Measurements from ENCODE around the gene AGBL1.
"Not testable (repeated sequence)": the region's sequence is repeated elsewhere in the genome, so short reads cannot be mapped to it uniquely, and the experiment has no call there.

The AGBL1 gene

DNA sequence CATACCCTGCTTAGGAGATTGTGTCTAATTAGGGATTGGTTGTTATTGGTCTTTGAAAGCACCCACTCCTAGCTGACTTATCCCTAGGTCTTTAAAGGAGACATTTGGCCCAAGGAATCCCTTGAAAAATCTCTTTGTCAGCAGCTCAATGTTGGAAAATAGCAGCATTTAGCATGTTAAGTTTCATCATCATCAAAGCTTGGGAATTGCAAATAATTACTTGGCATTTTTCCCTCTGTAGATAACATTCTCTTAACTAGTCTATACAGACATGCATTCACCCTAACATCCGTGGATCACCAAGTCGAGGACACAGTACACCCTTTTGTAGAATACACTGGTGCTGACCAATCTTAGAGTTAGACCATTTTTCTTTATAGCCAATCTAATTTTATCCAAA lies 332.2 kb downstream of the AGBL1 start:
- no peak overlapping the region for H3K27ac Mint-ChIP-seq
- no peaks in the 10 kb centered on the region for H3K4me1 Mint-ChIP-seq (ENCODE audit: low read depth)
- no peaks in the 10 kb centered on the region for H3K36me3 Mint-ChIP-seq (ENCODE audit: low read depth)
- H3K4me3 Mint-ChIP-seq: no peak overlapping the region
- no peak for DNase-seq (ENCODE audit: low spot score)
- H3K9me3 Mint-ChIP-seq: no peaks in the 10 kb centered on the region
- H3K27me3 Mint-ChIP-seq (ENCODE audit: low read depth): no peaks in the 10 kb centered on the region

DNA sequence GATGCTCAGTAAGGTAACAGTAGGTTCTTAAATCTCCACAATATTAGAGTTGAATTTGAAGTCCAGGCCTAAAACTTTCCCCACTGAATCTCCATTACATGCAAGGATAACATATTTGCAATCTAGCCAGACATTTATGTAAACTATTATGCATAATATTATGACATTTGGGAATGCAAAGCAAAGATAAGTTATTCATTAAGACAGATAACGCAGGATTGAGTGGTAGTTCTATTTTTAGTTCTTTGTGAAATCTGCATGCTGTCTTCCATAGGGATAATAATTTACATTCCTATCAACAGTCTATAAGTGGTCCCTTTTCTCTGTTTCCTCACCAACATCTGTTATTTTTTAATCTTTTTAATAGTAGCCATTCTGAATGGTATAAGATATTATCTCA lies 333.5 kb downstream of the AGBL1 start:
- no peaks in the 10 kb centered on the region for H3K4me1 Mint-ChIP-seq (ENCODE audit: low read depth)
- no peaks in the 10 kb centered on the region for H3K36me3 Mint-ChIP-seq (ENCODE audit: low read depth)
- H3K27me3 Mint-ChIP-seq (ENCODE audit: low read depth): no peaks in the 10 kb centered on the region
- DNase-seq (ENCODE audit: low spot score): no peak
- no peaks in the 10 kb centered on the region for H3K9me3 Mint-ChIP-seq
- no peak overlapping the region for H3K4me3 Mint-ChIP-seq
- H3K27ac Mint-ChIP-seq: no peak overlapping the region

DNA sequence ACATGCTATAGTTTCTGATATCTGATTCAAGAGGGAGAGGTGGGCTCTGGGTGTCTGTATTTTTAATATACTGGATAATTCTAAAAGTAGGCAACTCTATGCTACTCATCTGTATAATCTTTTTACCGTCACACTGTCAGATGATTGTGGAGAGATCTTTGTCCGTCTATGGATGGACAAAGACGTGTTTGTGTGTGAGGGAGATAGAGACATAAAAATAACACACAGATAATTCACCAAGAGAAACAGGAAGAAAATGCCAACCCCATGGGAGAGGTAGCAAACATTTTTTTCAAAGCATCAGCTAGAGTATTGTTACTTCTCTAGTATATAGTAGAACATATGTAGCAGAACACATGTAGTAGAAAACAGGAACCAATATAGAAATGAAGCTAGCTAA lies 346.1 kb downstream of the AGBL1 start:
- Mint-ChIP-seq H3K4me1 (ENCODE audit: low read depth) (no peaks in the 10 kb centered on the region), H3K36me3 (ENCODE audit: low read depth) (no peaks in the 10 kb centered on the region), H3K27ac (no peak overlapping the region), H3K9me3 (peaks cover 16% of the 10 kb centered on the region), H3K4me3 (no peak overlapping the region), H3K27me3 (ENCODE audit: low read depth) (no peaks in the 10 kb centered on the region)
- DNase-seq (ENCODE audit: low spot score): no peak

DNA sequence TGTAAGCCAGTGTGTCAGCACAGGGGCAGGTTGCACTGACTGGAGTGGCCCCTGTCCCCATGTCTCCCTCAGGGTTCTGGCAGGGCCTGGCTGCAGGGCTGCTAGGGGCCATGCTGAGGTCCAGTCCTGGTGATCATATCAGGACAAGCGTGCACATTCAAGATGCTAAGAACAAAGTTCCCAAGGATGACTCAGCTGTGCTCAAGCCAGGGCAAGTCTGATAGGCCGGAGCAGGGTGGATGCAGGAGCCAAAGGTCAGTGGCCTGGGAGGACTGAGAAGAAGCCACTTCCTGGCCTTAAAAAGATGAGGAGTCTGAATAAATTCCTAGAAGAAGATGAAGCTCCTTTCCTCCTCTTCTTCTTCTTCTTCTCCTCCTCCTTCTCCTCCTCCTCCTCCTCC lies 353.2 kb downstream of the AGBL1 start:
- no peaks in the 10 kb centered on the region for H3K27me3 Mint-ChIP-seq (ENCODE audit: low read depth)
- no peaks in the 10 kb centered on the region for H3K36me3 Mint-ChIP-seq (ENCODE audit: low read depth)
- H3K4me3 Mint-ChIP-seq: no peak overlapping the region
- no peaks in the 10 kb centered on the region for H3K9me3 Mint-ChIP-seq
- H3K4me1 Mint-ChIP-seq (ENCODE audit: low read depth): no peaks in the 10 kb centered on the region
- no peak overlapping the region for H3K27ac Mint-ChIP-seq
- DNase-seq (ENCODE audit: low spot score): no peak

DNA sequence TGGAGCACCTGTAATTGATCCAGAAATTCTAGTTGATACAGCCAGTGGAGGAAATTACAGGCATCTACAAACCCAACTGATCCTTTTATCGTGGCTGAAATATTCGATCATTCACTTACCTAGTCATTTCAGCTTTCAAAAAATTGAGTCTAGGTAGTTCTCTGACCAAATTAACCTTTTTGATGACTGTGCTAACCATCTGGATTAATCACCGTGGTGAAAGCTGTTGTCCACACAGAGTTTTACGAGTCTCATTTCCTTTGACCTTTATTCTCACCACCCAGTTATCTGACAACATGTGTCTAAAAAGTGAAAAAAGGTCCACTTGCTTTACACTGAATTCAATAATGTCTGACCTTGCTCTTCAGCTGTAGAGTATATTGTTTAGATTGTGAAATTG lies 354.3 kb downstream of the AGBL1 start:
- no peak for DNase-seq (ENCODE audit: low spot score)
- no peaks in the 10 kb centered on the region for H3K4me1 Mint-ChIP-seq (ENCODE audit: low read depth)
- H3K27ac Mint-ChIP-seq: no peak overlapping the region
- H3K4me3 Mint-ChIP-seq: no peak overlapping the region
- H3K36me3 Mint-ChIP-seq (ENCODE audit: low read depth): no peaks in the 10 kb centered on the region
- H3K27me3 Mint-ChIP-seq (ENCODE audit: low read depth): no peaks in the 10 kb centered on the region
- no peaks in the 10 kb centered on the region for H3K9me3 Mint-ChIP-seq

DNA sequence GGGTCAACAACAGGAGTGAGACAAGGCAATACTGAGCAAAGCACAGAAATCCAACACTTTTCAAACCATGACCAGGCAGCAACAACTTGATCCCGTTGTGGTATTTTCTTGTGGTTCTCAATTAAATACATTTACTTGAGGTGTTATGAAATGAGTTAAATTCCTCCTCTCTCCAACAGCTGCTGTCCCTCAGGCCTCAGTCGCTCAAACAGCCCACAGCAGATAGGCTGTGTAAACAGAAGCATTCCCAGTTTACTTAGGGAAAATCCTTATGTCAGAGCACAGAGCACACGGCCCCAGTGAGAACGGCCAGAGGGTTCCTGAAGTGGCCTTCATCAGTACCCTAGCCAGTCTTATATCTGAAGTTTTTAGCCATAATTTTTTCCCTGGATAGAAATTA lies 359.9 kb downstream of the AGBL1 start:
- H3K4me3 Mint-ChIP-seq: no peak overlapping the region
- no peaks in the 10 kb centered on the region for H3K9me3 Mint-ChIP-seq
- no peaks in the 10 kb centered on the region for H3K27me3 Mint-ChIP-seq (ENCODE audit: low read depth)
- no peak for DNase-seq (ENCODE audit: low spot score)
- no peak overlapping the region for H3K27ac Mint-ChIP-seq
- no peaks in the 10 kb centered on the region for H3K36me3 Mint-ChIP-seq (ENCODE audit: low read depth)
- H3K4me1 Mint-ChIP-seq (ENCODE audit: low read depth): no peaks in the 10 kb centered on the region

DNA sequence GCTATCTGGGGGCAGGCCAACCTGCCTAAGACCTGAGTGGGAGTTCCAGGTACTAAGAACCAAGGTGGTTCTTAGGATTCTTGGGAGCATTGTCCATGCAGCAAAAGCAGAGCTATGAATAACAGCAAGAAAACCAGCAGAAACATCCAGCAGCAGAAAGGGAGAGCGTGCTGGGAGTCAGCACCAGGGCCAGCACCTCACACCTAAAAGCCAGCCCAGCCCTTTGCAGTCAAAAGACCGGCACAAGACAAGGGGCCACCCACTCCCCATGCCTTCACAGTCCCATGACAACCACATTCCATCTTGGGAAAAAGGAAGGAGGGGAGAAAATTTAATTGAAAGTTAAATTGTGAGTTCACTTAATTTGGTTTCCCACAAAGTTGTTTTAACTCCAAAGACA lies 364.9 kb downstream of the AGBL1 start:
- DNase-seq (ENCODE audit: low spot score): no peak
- no peaks in the 10 kb centered on the region for H3K27me3 Mint-ChIP-seq (ENCODE audit: low read depth)
- H3K4me3 Mint-ChIP-seq: no peak overlapping the region
- H3K4me1 Mint-ChIP-seq (ENCODE audit: low read depth): no peaks in the 10 kb centered on the region
- no peaks in the 10 kb centered on the region for H3K9me3 Mint-ChIP-seq
- no peaks in the 10 kb centered on the region for H3K36me3 Mint-ChIP-seq (ENCODE audit: low read depth)
- H3K27ac Mint-ChIP-seq: no peak overlapping the region

DNA sequence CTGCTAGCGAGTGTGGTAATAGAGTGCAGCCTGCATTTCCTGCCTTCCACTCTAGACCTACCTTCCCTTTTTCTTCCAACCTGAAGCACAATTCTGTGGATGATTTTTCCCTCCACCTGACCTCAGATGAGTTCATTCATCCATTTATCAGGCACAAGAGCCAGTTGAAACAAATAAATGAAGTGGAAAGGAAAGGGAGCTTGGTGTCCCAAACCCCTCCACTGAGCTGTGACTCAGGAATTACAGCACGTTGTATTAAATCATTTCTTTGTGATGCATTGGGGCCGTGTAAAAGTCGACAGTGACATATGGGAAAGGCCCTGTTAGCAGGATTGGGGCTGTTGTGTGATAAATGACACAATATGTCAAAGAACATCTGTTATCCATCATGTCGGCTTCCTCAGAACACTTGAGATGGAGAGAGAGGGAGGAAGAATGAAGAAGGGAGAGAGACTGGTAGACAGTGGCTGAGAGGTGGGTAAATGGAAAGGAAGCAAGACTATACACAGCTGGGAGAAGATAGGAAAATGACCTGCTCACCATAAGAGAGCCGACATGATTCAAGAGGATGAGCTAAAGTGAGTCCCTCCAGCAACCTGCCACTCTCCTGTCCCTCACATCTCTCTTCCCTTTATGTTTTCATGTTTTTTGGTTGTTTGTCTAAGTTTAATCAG lies 366.0 kb downstream of the AGBL1 start:
- Mint-ChIP-seq H3K36me3 (ENCODE audit: low read depth) (no peaks in the 10 kb centered on the region), H3K4me3 (no peak overlapping the region), H3K9me3 (no peaks in the 10 kb centered on the region), H3K27me3 (ENCODE audit: low read depth) (no peaks in the 10 kb centered on the region), H3K27ac (no peak overlapping the region), H3K4me1 (ENCODE audit: low read depth) (no peaks in the 10 kb centered on the region)
- no peak for DNase-seq (ENCODE audit: low spot score)

DNA sequence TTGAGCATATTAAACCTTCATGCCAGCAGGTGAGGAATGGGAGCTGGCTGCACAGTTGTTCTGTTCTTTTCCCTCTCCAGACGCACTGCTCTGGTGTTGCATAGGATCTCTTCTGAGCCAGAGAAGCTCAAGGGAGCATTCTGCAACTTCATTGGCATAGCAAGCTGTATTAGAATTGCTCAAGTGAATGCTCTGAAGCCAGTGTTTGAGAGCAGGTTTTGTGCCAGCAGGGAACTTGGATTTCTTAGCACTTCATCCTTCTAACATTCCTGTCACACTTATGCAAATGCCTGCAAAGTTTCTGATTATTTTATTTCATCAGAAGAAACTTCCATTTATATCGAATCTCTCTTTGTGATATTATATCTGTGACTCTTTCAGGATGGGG lies 366.6 kb downstream of the AGBL1 start:
- no peaks in the 10 kb centered on the region for H3K27me3 Mint-ChIP-seq (ENCODE audit: low read depth)
- no peak overlapping the region for H3K27ac Mint-ChIP-seq
- H3K36me3 Mint-ChIP-seq (ENCODE audit: low read depth): no peaks in the 10 kb centered on the region
- no peak for DNase-seq (ENCODE audit: low spot score)
- H3K9me3 Mint-ChIP-seq: no peaks in the 10 kb centered on the region
- H3K4me3 Mint-ChIP-seq: no peak overlapping the region
- no peaks in the 10 kb centered on the region for H3K4me1 Mint-ChIP-seq (ENCODE audit: low read depth)

DNA sequence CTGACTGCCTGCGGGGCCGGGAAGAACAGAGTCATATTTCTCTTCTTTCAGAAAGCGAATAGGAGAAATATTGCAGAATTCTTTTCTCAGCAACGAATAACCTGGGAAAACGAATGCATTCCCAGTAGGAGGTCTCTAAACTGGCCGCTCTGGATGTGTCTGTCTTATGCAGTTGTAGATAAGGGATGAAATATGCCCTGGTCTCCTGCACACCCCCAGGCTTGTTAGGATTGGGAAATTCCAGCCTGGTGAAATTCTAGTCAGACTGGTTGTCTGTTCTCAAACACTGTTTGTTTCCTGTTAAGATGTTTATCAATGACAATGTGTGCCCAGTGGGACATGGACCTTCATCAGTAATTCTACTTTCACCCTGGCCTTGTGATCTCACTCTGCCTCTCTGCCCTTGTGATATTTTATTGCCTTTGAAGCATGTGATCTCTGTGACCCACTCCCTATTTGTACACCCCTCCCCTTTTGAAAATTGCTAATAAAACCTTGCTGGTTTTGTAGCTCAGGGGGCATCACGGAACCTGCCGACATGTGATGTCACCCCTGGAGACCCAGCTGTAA lies 385.9 kb downstream of the AGBL1 start:
- not testable (repeated sequence) for H3K36me3 Mint-ChIP-seq (ENCODE audit: low read depth); H3K4me3 Mint-ChIP-seq; H3K4me1 Mint-ChIP-seq (ENCODE audit: low read depth); H3K27me3 Mint-ChIP-seq (ENCODE audit: low read depth); H3K27ac Mint-ChIP-seq; DNase-seq (ENCODE audit: low spot score)
- H3K9me3 Mint-ChIP-seq: peaks cover 15% of the 10 kb centered on the region

DNA sequence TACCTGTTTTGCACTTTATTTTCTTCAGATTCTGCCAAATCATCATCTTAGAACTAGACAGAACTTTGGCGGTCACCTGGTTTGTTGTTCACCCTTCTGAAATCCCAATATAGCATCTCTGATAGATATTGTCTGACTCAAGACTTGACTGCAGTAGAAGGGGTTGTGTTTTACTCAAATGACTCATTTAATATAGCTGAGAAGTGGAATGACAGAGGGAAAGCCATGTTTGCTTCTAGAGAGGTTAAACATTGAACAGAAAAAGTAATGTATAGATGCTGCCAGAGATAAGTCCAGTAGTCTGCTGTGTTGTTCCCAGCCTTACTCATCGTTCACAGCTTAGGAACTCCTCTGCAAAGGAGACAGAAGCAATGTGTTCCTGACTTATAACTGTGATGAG lies 402.0 kb downstream of the AGBL1 start:
- H3K36me3 Mint-ChIP-seq (ENCODE audit: low read depth): no peaks in the 10 kb centered on the region
- H3K4me3 Mint-ChIP-seq: no peak overlapping the region
- H3K4me1 Mint-ChIP-seq (ENCODE audit: low read depth): no peaks in the 10 kb centered on the region
- H3K27ac Mint-ChIP-seq: no peak overlapping the region
- no peaks in the 10 kb centered on the region for H3K9me3 Mint-ChIP-seq
- H3K27me3 Mint-ChIP-seq (ENCODE audit: low read depth): peaks cover 2% of the 10 kb centered on the region
- no peak for DNase-seq (ENCODE audit: low spot score)

DNA sequence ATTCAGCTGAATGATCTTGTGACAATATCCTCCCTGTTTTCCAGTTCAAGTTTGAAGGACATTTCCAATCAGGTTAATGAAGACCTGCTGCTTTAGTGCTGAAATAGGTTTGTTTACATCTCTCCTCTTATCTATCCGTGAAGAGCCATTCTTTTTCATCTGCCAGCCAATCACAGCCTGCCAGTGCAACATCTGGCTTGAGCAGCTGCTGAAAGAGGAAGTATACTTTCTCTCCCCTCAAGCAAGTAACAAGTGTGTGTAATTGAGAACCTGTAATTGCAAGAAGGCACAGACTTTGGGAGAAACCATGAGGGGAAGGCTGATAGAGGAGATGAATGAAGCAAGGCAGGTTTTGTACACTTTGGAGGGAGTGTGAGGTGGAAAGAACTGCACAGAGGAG lies 404.3 kb downstream of the AGBL1 start:
- H3K4me1 Mint-ChIP-seq (ENCODE audit: low read depth): no peaks in the 10 kb centered on the region
- no peaks in the 10 kb centered on the region for H3K36me3 Mint-ChIP-seq (ENCODE audit: low read depth)
- peaks cover 2% of the 10 kb centered on the region for H3K27me3 Mint-ChIP-seq (ENCODE audit: low read depth)
- no peak overlapping the region for H3K27ac Mint-ChIP-seq
- no peaks in the 10 kb centered on the region for H3K9me3 Mint-ChIP-seq
- no peak overlapping the region for H3K4me3 Mint-ChIP-seq
- no peak for DNase-seq (ENCODE audit: low spot score)

DNA sequence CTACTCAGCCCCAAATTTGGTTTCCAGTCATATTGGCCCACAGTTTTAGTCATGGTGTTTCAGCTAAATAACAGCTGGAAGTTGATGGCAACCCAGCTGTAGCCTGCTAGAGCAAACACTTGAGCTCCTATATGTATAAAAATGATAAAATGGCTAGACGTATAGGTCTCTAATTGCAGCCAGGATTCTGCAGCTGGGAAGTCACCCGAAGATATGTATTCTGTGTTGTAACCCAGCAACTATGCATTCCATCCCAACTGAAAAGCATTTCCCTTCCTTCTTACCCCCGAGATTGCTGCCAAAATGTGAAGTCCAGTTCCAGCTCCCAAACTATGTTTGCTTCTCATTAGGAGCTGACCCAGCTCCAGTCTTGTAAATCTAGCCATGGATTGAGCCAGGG lies 408.4 kb downstream of the AGBL1 start:
- H3K4me1 Mint-ChIP-seq (ENCODE audit: low read depth): no peaks in the 10 kb centered on the region
- no peaks in the 10 kb centered on the region for H3K9me3 Mint-ChIP-seq
- H3K36me3 Mint-ChIP-seq (ENCODE audit: low read depth): no peaks in the 10 kb centered on the region
- no peak overlapping the region for H3K27ac Mint-ChIP-seq
- no peak overlapping the region for H3K4me3 Mint-ChIP-seq
- DNase-seq (ENCODE audit: low spot score): no peak
- H3K27me3 Mint-ChIP-seq (ENCODE audit: low read depth): peaks cover 2% of the 10 kb centered on the region

DNA sequence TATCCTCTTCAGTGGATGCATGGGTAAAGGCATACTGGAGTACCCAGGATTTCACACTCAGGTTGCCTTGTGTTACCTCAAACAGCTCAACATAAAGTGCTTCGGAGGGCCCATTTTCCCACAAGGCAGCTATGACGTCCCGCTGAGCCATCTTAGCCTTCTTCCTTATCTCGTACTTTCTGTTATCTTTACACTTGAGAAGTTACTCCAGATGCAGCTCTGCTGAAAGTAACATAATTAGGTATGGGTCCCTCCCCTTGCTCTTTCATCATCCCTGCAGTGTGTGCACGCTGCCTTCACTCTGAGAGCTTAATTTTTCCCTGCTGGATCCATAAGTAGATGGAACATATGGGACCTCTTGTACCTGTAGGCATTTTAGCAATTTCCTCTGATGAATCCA lies 410.3 kb downstream of the AGBL1 start:
- H3K36me3 Mint-ChIP-seq (ENCODE audit: low read depth): no peaks in the 10 kb centered on the region
- H3K4me3 Mint-ChIP-seq: no peak overlapping the region
- H3K27me3 Mint-ChIP-seq (ENCODE audit: low read depth): peaks cover 2% of the 10 kb centered on the region
- no peak overlapping the region for H3K27ac Mint-ChIP-seq
- no peaks in the 10 kb centered on the region for H3K4me1 Mint-ChIP-seq (ENCODE audit: low read depth)
- DNase-seq (ENCODE audit: low spot score): no peak
- no peaks in the 10 kb centered on the region for H3K9me3 Mint-ChIP-seq

DNA sequence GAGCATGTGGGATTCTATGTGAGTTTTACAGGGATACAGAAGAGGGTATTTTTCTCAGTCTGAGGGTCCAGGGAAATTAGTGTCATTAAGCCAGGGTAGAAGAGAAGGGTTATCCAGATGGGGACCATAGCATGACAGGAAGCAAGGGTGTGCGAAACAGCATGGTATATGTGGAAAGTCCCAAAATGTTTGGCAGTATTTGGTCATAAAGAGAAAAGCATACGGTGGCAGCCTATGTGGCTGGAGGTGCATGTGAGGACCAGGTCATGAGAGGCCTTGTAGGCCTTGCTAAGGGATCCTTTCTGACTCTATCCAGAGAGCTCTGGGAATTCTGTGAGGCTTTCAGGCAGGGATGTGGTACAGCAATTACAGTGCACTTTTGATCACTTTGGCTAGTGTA lies 411.4 kb downstream of the AGBL1 start:
- H3K4me3 Mint-ChIP-seq: no peak overlapping the region
- H3K36me3 Mint-ChIP-seq (ENCODE audit: low read depth): no peaks in the 10 kb centered on the region
- no peaks in the 10 kb centered on the region for H3K4me1 Mint-ChIP-seq (ENCODE audit: low read depth)
- no peaks in the 10 kb centered on the region for H3K9me3 Mint-ChIP-seq
- H3K27ac Mint-ChIP-seq: no peak overlapping the region
- peaks cover 1% of the 10 kb centered on the region for H3K27me3 Mint-ChIP-seq (ENCODE audit: low read depth)
- DNase-seq (ENCODE audit: low spot score): no peak

All from T-helper 2 cell treated with Interferon-gamma antibody and Interleukin-4, amounts not matched to agents 5 μg/mL and 100 μg/mL, for 36 hours (primary cell).